GM12878 (cell line): ENCODE results near the gene SLC16A10. TPM values are rescaled to one million over a fixed set of nuclear protein-coding genes. Genes with fewer than 3 reads are reported as not detected.

Experiments used
- ATAC-seq: fragments of 200-7000 bp; cut with Tn5 transposase; 3 replicates; pipeline ENCODE4 v1.9.1; 2020; ENCODE audit warnings: mild to moderate bottlenecking, moderate library complexity
- BruUV-seq: library from RNA; stranded (reverse); fragments of 400-500 nt; replicated peaks from 2 replicates; lab custom pipeline; 2021; lab: Mats Ljungman, UMichigan
- CTCF ChIA-PET: fragments of 300-600 bp; sonication (Branson Sonifier 250); formaldehyde crosslinking; extraction: SDS; loops from one replicate; lab custom pipeline; 2021; ENCODE audit warnings: inconsistent platforms; lab: Yijun Ruan, JAX
- POLR2A ChIA-PET: fragments of 350-600 bp; formaldehyde crosslinking; extraction: SDS; loops from one replicate; lab custom pipeline; 2021; ENCODE audit warnings: inconsistent platforms; lab: Charles Lee
- RAD21 ChIA-PET: fragments of 300-600 bp; sonication (Branson Sonifier 250); formaldehyde crosslinking; loops from one replicate; lab custom pipeline; 2023; ENCODE audit warnings: antibody characterized with exemption; ENCODE audit not compliant: unreplicated experiment; lab: Charles Lee
- SMC1A ChIA-PET: fragments of 300-600 bp; sonication (Branson Sonifier 250); formaldehyde crosslinking; loops from one replicate; lab custom pipeline; 2023; ENCODE audit not compliant: unreplicated experiment, uncharacterized antibody; lab: Charles Lee
- DNase-seq: peaks from one replicate; pipeline ENCODE4 v3.0.0-alpha.2; 2011; ENCODE audit warnings: low read depth, low spot score
- FAIRE-seq: peaks from 3 replicates; lab custom pipeline; 2011; peaks lifted over from hg19 to GRCh38; lab: Jason Lieb, UNC
- H2AFZ ChIP-seq: 2 replicates; pipeline ENCODE4 v1.6.0; 2011; ENCODE audit warnings: low read depth, low read length, control low read depth; ENCODE audit not compliant: control insufficient read depth
- H3K27ac ChIP-seq: 2 replicates; pipeline ENCODE4 v1.5.1; 2011; ENCODE audit warnings: control low read depth; ENCODE audit not compliant: control insufficient read depth, insufficient read depth
- H3K27me3 ChIP-seq, 2 experiments: replicated peaks in 1 of 2; 2 replicates each; pipeline versions ENCODE4 v1.6.0 to v1.6.1; 2011; ENCODE audit warnings: low read length in 1 of 2; ENCODE audit not compliant: control insufficient read depth in 2 of 2, insufficient read depth in 2 of 2
- H3K36me3 ChIP-seq, 2 experiments: 2 replicates each; pipeline ENCODE4 v1.5.1; 2011; ENCODE audit warnings: low read length in 1 of 2; ENCODE audit not compliant: control insufficient read depth in 2 of 2, insufficient read depth in 2 of 2
- H3K4me1 ChIP-seq: 2 replicates; pipeline ENCODE4 v1.6.1; 2011; ENCODE audit warnings: mild to moderate bottlenecking, low read length, moderate library complexity, mixed read lengths; ENCODE audit not compliant: control insufficient read depth, insufficient read depth
- H3K4me2 ChIP-seq: 2 replicates; pipeline ENCODE4 v1.6.0; 2011; ENCODE audit warnings: control low read depth; ENCODE audit not compliant: control insufficient read depth, insufficient read depth
- H3K4me3 ChIP-seq: fragments of 200-600 bp; sonication (generic); 2 replicates; pipeline ENCODE4 v1.5.1; 2016
- H3K79me2 ChIP-seq: 2 replicates; pipeline ENCODE4 v1.6.0; 2011; ENCODE audit warnings: low read length; ENCODE audit not compliant: control insufficient read depth, insufficient read depth
- H3K9ac ChIP-seq: 2 replicates; pipeline ENCODE4 v1.8.0; 2011; ENCODE audit warnings: low read length, control low read depth, mixed read lengths; ENCODE audit not compliant: control insufficient read depth, insufficient read depth
- H3K9me3 ChIP-seq: replicated peaks from 3 replicates; pipeline ENCODE4 v1.5.1; 2011; ENCODE audit warnings: mild to moderate bottlenecking, low read length; ENCODE audit not compliant: control insufficient read depth, insufficient read depth
- H4K20me1 ChIP-seq: 2 replicates; pipeline ENCODE4 v1.6.0; 2011; ENCODE audit not compliant: control insufficient read depth, insufficient read depth
- CHD2 ChIP-seq: IDR thresholded peaks from 2 replicates; pipeline ENCODE4 v1.6.1; 2011; ENCODE audit warnings: low read depth, low read length, improper control_type of control experiment, borderline replicate concordance
- FOS ChIP-seq: IDR thresholded peaks from 3 replicates; pipeline ENCODE4 v1.6.1; 2011; ENCODE audit warnings: borderline replicate concordance; ENCODE audit not compliant: insufficient read length; ENCODE audit errors: extremely low read depth
- JUND ChIP-seq: IDR thresholded peaks from 2 replicates; pipeline ENCODE4 v1.6.1; 2012; ENCODE audit warnings: low read depth, mild to moderate bottlenecking, low read length, improper control_type of control experiment, moderate library complexity
- KAT2A ChIP-seq: conservative IDR thresholded peaks from 2 replicates; pipeline ENCODE4 v1.6.1; 2011; ENCODE audit warnings: low read depth, low read length; ENCODE audit not compliant: control insufficient read depth
- NFYB ChIP-seq: IDR thresholded peaks from 2 replicates; pipeline ENCODE4 v1.6.1; 2011; ENCODE audit warnings: low read depth, mild to moderate bottlenecking, low read length, improper control_type of control experiment, moderate library complexity; ENCODE audit not compliant: insufficient read depth
- NR2F1 ChIP-seq: fragments of 450-650 bp; conservative IDR thresholded peaks from 2 replicates; pipeline ENCODE4 v1.6.1; 2017; ENCODE audit warnings: mild to moderate bottlenecking
- PAX5 ChIP-seq: IDR thresholded peaks from 2 replicates; pipeline ENCODE4 v1.6.1; 2011; ENCODE audit warnings: low read depth, low read length, borderline replicate concordance
- SIN3A ChIP-seq: IDR thresholded peaks from 2 replicates; pipeline ENCODE4 v1.6.1; 2012; ENCODE audit warnings: low read depth, low read length, improper control_type of control experiment
- WGBS: methylation state at CpG from one replicate; pipeline ENCODE4 v1.1.6; 2016; ENCODE audit warnings: low lambda C conversion rate; ENCODE audit not compliant: insufficient replicate concordance, insufficient coverage; ENCODE audit errors: missing lambda C conversion rate; 5-methylcytosine and 5-hydroxymethylcytosine counted together
- in situ Hi-C: fragments of 300-500 bp; cut with MboI; formaldehyde crosslinking; loops from 9 replicates; pipeline ENCODE4 v1.14.3; 2018; ENCODE audit warnings: mixed read lengths
- intact Hi-C: fragments of 100-400 bp; cut with micrococcal nuclease; formaldehyde crosslinking; loops from one replicate; pipeline ENCODE4 v1.14.2; 2022; ENCODE audit not compliant: unreplicated experiment
- polyA plus RNA-seq, 11 experiments: library from polyadenylated mRNA; depleted of rRNA in 4 of 11; unstranded in 6 of 11; stranded (reverse) in 5 of 11; fragments of >200 nt; fragmentation: Nextera tagmentation in 4 of 11; fragmentation: Illumina TruSeq in 1 of 11; extraction: Ambion mirVana in 4 of 11; extraction: Trizol in 1 of 11; gene quantifications; 1 replicate in 1 of 11; 2 replicates in 10 of 11; pipeline versions ENCODE4 v1.2.1 to v1.2.3, GENCODE V29; 2011 to 2016; ENCODE audit warnings: inconsistent platforms in 2 of 11, missing spikeins in 2 of 11, low read depth in 1 of 11
- total RNA-seq, 4 experiments: library from RNA; depleted of rRNA in 3 of 4; stranded (reverse); fragments of >200 nt in 3 of 4; fragmentation: Illumina TruSeq in 1 of 4; extraction: Trizol in 1 of 4; gene quantifications; 2 replicates each; pipeline versions ENCODE4 v1.2.1 to v1.2.3, GENCODE V29; 2013 to 2021
- TF ChIP-seq, protein P1 (sequence below): fragments of 450-650 bp; formaldehyde crosslinking; IDR thresholded peaks from 2 replicates; pipeline ENCODE4 v1.4.0; 2020; ENCODE audit warnings: mild to moderate bottlenecking, moderate library complexity
- TF ChIP-seq, protein P2 (sequence below): fragments of 450-650 bp; IDR thresholded peaks from 2 replicates; pipeline ENCODE4 v1.6.1; 2017; ENCODE audit warnings: mild to moderate bottlenecking, moderate library complexity

SLC16A10 gene
- total and polyA plus RNA-seq, 10 of the 15 experiments (the other 5 are each of a cell fraction or from before 2014, with no cell fraction given), result 2.3 to 19.0 (median 8.0) TPM

DNA sequence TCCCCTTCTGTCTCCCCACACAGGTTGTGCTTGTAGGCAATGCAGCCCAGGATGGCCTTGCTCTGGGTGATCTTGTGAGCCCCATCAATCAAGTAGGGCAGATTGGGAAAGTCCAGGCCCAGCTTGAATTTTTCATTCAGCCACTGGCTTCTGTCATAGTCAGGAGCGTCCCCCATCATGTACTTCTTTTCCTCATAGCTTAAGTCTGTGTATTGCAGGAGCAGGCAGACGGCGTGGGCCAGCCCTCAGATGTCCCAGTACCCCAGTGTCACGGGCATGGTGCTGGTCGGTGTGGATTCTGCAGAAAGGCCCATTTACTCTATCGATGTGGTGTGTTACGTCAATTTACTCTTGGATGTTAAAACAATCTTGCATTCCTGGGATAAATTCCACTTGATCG is 40.1 kb upstream of the SLC16A10 start (continued):
- TF ChIP-seq, protein P1, sequence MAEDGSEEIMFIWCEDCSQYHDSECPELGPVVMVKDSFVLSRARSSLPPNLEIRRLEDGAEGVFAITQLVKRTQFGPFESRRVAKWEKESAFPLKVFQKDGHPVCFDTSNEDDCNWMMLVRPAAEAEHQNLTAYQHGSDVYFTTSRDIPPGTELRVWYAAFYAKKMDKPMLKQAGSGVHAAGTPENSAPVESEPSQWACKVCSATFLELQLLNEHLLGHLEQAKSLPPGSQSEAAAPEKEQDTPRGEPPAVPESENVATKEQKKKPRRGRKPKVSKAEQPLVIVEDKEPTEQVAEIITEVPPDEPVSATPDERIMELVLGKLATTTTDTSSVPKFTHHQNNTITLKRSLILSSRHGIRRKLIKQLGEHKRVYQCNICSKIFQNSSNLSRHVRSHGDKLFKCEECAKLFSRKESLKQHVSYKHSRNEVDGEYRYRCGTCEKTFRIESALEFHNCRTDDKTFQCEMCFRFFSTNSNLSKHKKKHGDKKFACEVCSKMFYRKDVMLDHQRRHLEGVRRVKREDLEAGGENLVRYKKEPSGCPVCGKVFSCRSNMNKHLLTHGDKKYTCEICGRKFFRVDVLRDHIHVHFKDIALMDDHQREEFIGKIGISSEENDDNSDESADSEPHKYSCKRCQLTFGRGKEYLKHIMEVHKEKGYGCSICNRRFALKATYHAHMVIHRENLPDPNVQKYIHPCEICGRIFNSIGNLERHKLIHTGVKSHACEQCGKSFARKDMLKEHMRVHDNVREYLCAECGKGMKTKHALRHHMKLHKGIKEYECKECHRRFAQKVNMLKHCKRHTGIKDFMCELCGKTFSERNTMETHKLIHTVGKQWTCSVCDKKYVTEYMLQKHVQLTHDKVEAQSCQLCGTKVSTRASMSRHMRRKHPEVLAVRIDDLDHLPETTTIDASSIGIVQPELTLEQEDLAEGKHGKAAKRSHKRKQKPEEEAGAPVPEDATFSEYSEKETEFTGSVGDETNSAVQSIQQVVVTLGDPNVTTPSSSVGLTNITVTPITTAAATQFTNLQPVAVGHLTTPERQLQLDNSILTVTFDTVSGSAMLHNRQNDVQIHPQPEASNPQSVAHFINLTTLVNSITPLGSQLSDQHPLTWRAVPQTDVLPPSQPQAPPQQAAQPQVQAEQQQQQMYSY (CRISPR knock-in tag), result no peak

DNA sequence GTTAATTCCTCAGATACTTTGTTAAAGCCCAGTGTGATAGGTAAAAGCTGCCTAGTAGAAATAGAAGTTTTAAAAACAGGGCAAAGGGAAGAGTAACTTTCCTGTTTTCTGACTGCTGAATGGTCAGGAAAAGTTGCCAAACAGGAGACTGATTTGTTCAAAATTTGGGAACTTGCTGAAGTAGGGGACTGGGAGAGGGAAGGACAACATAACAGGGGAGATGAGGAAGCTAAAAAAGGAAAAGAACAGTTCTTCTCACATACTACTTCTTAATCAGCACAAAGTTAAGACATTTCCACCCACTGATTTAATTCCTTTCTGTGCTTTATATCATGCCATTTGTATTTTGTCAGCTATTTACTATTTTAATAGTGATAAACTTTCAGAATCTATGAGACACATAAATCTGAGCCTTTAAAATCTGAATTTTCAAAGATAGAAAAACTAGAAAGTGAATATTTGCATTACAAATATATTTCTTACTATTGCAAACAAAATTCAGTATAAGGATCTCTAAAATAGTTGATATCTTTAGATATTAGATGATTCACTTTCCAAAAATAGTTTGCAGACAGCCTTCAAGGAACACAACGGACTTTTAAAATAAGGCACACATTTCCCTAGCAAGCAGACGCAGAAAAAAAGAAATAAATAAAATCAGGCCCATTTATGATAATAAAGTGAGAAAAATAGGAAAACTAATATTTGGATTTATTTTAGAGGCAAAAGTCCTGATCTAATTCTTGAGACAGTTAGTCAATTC is 36.9 kb upstream of the SLC16A10 start:
- Histone ChIP-seq H3K27me3 (no peaks in the 10 kb centered on the region), H3K36me3 (no peaks in the 10 kb centered on the region), H3K9me3 (no peaks in the 10 kb centered on the region; the same call in 2 of the 3 replicates), H3K4me1 (peaks cover 6% of the 10 kb centered on the region; the same call in 1 of the 2 replicates), H4K20me1 (no peaks in the 10 kb centered on the region), H3K27ac (no peak overlapping the region), H3K9ac (no peak overlapping the region), H3K4me3 (no peak overlapping the region), H3K79me2 (no peaks in the 10 kb centered on the region), H3K4me2 (no peak overlapping the region), H2AFZ (no peak overlapping the region)
- ChIA-PET POLR2A (no interaction called here), RAD21 (no interaction called here), SMC1A (no interaction called here), CTCF (no interaction called here)
- FAIRE-seq, result no peak
- no peak for DNase-seq
- in situ Hi-C loops (no loop called here), intact Hi-C loops (no loop called here)
- no TSS peak for BruUV-seq
- 92% methylated on average over 2 of the region's 2 CpGs for WGBS
- no peak for ATAC-seq
- TF ChIP-seq NFYB (no peak), FOS (no peak), SIN3A (no peak), NR2F1 (no peak), PAX5 (no peak), CHD2 (no peak), KAT2A (no peak), JUND (no peak)
- TF ChIP-seq, protein P2, sequence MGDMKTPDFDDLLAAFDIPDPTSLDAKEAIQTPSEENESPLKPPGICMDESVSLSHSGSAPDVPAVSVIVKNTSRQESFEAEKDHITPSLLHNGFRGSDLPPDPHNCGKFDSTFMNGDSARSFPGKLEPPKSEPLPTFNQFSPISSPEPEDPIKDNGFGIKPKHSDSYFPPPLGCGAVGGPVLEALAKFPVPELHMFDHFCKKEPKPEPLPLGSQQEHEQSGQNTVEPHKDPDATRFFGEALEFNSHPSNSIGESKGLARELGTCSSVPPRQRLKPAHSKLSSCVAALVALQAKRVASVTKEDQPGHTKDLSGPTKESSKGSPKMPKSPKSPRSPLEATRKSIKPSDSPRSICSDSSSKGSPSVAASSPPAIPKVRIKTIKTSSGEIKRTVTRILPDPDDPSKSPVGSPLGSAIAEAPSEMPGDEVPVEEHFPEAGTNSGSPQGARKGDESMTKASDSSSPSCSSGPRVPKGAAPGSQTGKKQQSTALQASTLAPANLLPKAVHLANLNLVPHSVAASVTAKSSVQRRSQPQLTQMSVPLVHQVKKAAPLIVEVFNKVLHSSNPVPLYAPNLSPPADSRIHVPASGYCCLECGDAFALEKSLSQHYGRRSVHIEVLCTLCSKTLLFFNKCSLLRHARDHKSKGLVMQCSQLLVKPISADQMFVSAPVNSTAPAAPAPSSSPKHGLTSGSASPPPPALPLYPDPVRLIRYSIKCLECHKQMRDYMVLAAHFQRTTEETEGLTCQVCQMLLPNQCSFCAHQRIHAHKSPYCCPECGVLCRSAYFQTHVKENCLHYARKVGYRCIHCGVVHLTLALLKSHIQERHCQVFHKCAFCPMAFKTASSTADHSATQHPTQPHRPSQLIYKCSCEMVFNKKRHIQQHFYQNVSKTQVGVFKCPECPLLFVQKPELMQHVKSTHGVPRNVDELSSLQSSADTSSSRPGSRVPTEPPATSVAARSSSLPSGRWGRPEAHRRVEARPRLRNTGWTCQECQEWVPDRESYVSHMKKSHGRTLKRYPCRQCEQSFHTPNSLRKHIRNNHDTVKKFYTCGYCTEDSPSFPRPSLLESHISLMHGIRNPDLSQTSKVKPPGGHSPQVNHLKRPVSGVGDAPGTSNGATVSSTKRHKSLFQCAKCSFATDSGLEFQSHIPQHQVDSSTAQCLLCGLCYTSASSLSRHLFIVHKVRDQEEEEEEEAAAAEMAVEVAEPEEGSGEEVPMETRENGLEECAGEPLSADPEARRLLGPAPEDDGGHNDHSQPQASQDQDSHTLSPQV, result no peak
